HUDEP-2 (cell line): ENCODE measurements around the gene F5.
A peak's percentile ranks its signal among the peaks of the same experiment; 100 is the strongest.
"Not testable (repeated sequence)": the region's sequence is repeated elsewhere in the genome, so short reads cannot be mapped to it uniquely, and the experiment has no call there.

Source experiments
- DNase-seq, 76 experiments: peaks; one replicate each; lab custom pipeline; 2025; ENCODE audit not compliant: unreplicated experiment in 76 of 76; lab: John Stamatoyannopoulos, UW

The F5 gene

GRCh38 chr1:169546087-169546995, 39.9 kb downstream of the F5 start:
- peak in 39 of 76 experiments; percentile 1 to 75 (median 35) for DNase-seq

DNA sequence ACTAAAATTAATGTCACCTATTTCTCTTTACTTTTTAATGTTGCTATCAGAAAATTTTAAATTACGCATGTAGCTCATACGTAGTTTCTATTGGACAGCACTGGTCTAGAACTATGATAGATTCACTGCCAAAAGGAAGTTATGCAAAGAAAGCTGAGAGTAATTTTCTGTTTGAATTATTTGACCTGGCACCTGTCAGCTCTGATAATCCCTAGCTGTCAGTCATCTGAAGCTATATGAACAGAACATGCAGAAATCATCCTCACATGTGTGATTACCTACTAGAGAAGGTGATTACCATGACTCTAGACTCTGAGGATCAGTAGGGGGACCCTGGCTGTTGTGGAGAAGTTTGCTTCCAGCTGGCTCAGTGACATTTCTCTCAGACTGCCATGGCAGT, 40.8 kb downstream of the F5 start:
- DNase-seq, result no peak

DNA sequence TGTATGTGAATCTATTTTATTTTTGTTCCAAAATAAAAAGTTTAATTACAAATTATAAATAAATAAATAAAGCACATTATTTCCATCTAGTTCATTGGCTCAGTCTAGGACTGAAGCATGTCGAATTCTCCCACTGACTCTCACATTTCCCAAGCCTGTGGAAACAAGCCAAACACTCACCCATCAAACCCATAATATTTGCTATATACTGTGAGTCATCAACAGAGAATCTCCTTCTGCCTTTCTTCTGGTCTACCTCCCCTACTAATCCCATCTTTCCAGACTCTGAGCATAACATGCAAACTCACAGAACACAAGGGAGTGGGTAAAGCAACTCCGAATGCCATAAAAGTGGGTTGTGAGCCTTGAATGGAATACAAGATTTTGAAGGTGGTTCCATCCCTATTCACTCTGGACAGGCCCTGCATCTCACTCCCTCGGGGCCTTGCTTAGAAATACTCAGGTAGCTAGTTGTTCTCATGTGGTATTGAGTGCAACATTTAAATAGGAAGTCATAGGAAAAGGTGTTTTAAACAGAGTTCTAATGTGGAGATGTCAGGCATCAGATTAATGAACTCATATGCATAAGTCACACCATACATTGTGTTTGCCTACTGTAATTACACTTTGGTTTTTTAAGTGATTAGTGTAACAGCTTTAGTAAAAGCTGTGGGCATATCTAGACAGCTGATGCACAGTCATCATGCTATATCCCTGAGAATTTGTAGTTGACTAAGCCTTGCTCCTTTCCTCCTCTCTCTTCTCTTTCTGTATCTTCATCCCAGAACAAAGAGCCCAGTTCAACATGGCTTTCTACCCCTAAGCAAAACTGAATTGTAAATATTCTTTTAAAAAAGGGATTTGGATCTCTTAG, 47.0 kb downstream of the F5 start:
- no peak for DNase-seq

- no peak for DNase-seq
Observed at GRCh38 chr1:169534653-169535052, 51.6 kb downstream of the F5 start.

GRCh38 chr1:169533528-169534190, 52.6 kb downstream of the F5 start:
- not testable (repeated sequence) for DNase-seq

DNA sequence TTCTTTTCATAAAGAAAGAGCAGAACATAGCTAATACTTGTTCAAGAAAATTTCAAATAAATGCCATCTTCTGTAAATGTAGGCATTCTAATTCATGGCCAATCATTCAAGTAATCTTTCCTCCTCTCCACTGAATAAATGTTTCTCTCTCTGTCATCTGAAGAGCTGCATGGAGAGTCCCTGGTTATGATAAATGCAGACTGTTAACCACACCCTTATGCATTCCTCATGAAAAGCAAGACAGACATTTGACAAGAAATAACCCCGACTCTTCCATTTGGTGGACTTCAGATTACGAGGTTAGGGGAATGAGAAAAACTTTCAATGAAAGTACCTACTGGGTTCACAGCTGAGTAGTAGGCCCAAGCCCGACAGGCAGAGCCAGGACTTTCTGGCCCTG, 55.8 kb downstream of the F5 start:
- DNase-seq, result no peak

DNA sequence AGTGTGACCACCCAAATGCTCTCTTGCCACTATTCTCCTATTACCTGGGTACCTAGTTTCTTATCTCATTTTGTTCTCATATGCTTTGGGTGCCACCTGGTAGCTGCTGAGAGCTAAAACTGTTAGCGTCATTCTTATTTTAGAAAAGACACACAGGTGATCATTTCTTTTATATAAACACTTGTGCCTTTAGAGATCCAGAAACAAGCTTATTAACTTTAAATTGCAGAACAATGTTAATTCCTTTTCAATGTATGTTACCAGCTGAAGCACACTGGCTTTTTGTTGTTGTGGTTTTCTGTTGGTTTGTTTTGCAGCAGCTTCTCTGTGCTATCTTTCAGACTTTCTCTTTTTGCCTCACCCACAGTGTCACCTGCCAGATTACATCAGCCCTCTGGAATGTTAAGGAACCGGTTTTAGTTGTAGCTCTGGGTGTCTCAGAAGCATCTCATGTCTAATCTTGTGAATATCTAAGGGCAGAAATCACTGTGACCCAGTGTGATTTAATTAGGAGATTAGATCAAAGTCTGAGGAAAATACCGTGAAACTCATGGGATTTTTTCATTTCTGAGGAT, 57.1 kb downstream of the F5 start:
- DNase-seq, result no peak

GRCh38 chr1:169528215-169529067, 57.8 kb downstream of the F5 start:
- no peak for DNase-seq

DNA sequence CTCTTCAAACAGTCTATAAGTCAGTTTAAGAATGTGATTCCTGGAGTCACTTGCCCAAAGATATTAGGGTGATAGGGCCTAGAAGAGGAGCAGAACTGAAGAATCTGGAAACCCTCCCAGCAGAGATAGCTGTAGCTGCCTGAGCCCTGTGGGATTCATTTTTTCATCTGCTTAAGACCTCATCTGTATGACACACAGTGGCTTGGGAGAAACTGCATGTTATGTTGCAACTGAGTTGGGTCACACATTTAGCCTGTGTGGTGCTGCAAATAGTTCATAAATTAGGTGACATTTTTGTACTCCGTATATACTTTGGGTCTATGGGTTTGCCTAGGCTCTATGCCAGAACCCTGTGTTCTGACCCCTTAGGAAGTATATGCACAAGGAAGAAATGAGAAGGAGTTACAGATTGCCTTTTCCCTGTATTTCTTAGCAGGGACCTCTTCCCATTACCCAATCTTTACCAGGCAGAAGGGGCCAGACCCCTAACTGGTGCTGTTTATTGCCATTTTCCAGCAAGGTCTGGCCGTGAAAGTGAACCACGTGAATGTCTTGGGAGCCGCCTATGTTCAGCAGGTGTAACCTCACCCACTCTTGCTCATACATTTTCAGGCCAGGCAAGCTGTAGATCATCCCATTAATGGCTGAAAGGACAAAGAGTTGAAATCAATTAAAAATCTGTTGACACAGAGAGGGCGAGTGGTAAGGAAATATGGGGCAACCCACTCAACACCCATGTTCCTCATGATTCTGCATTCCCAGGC, 58.6 kb downstream of the F5 start:
- no peak for DNase-seq

DNA sequence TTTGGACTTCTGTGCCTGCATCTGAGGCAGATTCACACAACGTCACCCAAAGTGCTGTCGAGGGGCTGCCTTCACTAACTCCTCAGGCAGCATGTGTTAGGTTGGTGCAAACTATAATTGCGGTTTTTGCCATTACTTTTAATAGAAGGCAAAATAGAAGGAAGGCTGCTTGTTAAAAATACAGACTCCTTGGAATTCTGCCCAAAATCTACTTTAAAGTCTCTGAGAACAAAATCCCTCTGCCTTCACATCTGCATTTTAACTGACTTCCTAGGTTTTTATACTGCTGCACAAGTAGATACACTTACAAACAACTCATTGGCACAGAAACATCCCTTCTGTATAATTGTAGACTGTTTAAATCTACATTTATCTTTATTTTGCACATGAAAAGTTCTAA, 59.3 kb downstream of the F5 start:
- DNase-seq, result no peak

DNA sequence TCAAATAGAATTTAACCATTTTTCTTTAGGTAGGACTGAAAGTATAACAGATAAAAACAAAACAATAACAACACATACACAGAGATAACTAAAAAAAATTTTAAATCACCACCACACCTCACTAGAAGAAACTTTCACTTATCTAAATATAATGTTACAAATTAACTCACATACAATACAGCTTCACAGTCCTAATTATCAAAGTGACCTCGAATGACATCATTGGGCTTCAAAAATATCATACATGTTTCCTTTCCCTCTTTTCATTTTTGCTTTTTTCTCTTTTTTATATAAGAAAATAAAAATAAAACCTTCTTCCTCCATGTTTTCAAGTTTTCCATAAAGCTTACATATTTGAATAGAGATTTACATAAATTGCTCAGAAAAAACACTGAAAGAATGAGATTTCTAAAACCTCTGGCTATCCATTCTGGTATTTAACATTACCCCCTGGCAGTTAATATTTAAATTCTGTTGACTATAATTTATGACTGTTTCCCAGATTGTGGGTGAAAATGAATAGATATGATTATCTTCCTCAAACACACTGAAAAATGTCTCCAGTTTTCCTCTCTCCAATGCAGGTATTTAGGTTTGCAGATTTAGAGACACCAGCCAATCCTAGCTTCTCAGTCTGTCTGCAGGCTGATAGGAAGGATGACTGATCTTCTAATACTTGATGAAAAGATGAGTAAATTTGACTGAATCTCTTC, 60.0 kb downstream of the F5 start:
- DNase-seq, result no peak

- no peak for DNase-seq
Observed at GRCh38 chr1:169525391-169525790, 60.9 kb downstream of the F5 start.

DNA sequence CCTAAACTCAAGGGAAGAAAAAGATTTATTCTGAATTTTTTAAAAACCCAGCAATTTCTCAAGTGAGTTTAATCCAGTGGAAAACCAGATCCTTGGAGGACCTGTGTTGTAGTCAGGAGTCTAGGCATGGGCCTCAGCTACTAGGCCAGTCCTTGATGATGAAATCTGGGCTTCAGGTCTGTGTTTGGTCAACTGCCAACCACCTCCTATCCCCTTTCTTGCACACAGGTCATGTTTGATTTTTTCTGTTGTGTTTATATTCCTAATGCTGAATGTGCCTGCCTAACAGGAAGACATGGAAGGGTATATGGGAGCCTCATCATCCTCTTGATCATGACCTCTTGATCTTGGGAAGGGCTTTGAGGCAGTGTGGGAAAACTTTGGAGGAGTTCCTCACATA, 62.4 kb downstream of the F5 start:
- no peak for DNase-seq

DNA sequence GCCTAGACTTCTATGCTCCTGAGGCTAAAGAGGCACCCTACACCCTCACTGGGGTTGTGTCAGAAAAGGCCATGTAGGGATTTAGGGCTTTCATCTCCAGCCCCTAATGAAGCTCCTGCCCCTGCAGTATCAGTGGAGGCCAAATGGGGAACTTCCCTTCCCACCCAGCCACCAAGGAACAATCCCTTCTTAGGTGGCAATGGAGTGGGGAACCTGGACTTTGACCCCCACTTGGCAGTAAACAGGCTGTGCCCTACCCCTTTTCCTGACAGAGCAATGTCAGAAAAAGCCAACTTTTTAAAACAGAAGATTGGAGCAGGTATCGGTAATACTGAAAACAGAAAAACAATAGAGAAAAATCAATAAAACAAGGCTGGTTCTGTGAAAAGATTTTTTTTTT, 65.1 kb downstream of the F5 start:
- no peak for DNase-seq

DNA sequence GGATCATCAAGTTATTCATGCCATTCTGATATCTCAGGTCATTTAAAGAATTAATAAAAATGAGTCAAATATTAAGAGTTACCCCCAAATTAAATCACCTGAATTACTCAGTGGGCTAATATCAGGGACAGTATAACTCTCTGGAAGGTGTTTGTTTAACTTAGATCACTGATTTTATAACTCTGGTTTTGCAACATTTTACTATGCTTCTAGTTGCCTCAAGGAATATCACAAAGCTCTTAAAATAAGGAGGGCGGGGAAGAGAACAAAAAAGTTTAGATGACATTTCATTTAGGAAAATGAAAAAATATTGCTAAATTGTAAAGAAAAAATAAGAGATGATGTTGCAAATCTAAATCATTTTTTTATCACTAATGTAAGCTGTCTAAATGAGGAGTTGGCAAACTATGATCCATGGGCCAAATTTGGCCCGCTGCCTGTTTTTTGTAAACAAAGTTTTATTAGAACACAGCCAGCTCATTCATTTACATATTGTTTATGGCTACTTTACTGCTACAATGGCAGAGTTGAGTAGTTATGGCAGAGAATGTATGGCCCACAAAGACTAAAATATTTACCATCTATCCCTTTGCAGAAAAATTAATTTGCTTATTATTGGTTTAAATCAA, 68.6 kb downstream of the F5 start:
- DNase-seq, result no peak

- DNase-seq, result no peak
Observed at GRCh38 chr1:169515641-169516040, 70.6 kb downstream of the F5 start.

- DNase-seq, result no peak
Observed at GRCh38 chr1:169514566-169515270, 71.6 kb downstream of the F5 start.

DNA sequence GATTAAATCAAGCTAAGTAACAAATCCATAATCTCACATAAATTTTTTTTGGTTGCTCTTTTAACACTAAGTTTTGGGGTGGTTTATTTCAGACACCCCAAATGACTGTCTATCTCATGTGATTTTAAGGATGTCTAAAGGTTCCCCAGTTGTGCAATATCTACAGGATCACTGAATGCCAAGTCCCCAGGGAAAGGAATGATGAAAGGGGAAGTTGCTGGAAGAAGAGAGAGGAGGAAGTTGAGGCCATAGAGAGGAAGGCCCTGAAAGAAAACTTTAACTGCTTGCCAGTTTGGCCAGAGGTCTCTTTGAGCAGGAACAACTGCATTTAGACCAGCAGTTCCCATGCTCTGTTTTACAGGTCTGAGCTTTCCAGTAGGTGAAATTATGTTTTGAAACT, 73.1 kb downstream of the F5 start:
- DNase-seq, result no peak
